ENCODE measurements around the gene ANKFY1. TPM values are rescaled to one million over a fixed set of nuclear protein-coding genes. Genes with fewer than 3 reads are reported as not detected.

Gene ANKFY1
- total RNA-seq, 1 donor from 2014 or later: 70.3 TPM

GRCh38 chr17:4124999-4125398 lies 138.8 kb downstream of the ANKFY1 start:
- H3K4me1 ChIP-seq: peaks cover 26% of the 10 kb centered on the region
- ATAC-seq (peak; percentile 28 to 32), DNase-seq (no peak)
- no peak overlapping the region for H3K27ac ChIP-seq
- H3K4me3 ChIP-seq: no peak overlapping the region
- H3K9me3 ChIP-seq: no peaks in the 10 kb centered on the region
- TF ChIP-seq, protein P1, sequence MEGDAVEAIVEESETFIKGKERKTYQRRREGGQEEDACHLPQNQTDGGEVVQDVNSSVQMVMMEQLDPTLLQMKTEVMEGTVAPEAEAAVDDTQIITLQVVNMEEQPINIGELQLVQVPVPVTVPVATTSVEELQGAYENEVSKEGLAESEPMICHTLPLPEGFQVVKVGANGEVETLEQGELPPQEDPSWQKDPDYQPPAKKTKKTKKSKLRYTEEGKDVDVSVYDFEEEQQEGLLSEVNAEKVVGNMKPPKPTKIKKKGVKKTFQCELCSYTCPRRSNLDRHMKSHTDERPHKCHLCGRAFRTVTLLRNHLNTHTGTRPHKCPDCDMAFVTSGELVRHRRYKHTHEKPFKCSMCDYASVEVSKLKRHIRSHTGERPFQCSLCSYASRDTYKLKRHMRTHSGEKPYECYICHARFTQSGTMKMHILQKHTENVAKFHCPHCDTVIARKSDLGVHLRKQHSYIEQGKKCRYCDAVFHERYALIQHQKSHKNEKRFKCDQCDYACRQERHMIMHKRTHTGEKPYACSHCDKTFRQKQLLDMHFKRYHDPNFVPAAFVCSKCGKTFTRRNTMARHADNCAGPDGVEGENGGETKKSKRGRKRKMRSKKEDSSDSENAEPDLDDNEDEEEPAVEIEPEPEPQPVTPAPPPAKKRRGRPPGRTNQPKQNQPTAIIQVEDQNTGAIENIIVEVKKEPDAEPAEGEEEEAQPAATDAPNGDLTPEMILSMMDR (IDR thresholded peaks at IDR 0.05): no peak
- peaks cover 49% of the 10 kb centered on the region for H3K36me3 ChIP-seq
- H3K27me3 ChIP-seq (ENCODE audit: low read depth): no peaks in the 10 kb centered on the region
- intact Hi-C loops (cut with DNase I): no loop called here

DNA sequence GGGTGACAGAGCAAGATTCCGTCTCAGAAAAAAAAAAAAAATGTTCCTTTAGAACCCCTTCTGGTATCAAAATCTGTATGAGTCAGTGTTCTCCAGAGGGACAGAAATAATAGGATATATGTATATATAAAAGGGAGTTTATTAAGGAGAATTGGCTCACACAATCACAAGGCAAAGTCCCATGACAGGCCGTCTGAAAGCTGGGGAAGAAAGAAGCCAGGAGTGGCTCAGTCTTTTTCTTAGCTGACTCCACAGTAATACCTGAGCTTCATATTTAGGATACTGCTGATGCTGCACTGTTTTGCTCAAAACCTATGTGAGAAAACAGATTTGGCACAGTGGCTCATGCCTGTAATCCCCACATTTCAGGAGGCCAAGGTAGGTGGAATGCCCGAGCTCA lies 143.4 kb downstream of the ANKFY1 start:
- no peaks in the 10 kb centered on the region for H3K27me3 ChIP-seq (ENCODE audit: low read depth)
- no peaks in the 10 kb centered on the region for H3K4me1 ChIP-seq
- no peak for DNase-seq
- H3K4me3 ChIP-seq: no peak overlapping the region
- intact Hi-C loops (cut with DNase I): no loop called here
- no peaks in the 10 kb centered on the region for H3K9me3 ChIP-seq
- TF ChIP-seq, protein P1 (IDR thresholded peaks at IDR 0.05): no peak
- H3K36me3 ChIP-seq: peaks cover 94% of the 10 kb centered on the region
- no peak for ATAC-seq
- H3K27ac ChIP-seq: no peak overlapping the region

GRCh38 chr17:4119299-4119698 lies 144.5 kb downstream of the ANKFY1 start:
- TF ChIP-seq, protein P1 (IDR thresholded peaks at IDR 0.05): no peak
- Histone ChIP-seq H3K36me3 (peaks cover 98% of the 10 kb centered on the region), H3K4me1 (no peaks in the 10 kb centered on the region), H3K4me3 (no peak overlapping the region), H3K27me3 (ENCODE audit: low read depth) (no peaks in the 10 kb centered on the region), H3K9me3 (no peaks in the 10 kb centered on the region), H3K27ac (no peak overlapping the region)
- intact Hi-C loops (cut with DNase I): no loop called here
- DNase-seq (no peak), ATAC-seq (no peak)

DNA sequence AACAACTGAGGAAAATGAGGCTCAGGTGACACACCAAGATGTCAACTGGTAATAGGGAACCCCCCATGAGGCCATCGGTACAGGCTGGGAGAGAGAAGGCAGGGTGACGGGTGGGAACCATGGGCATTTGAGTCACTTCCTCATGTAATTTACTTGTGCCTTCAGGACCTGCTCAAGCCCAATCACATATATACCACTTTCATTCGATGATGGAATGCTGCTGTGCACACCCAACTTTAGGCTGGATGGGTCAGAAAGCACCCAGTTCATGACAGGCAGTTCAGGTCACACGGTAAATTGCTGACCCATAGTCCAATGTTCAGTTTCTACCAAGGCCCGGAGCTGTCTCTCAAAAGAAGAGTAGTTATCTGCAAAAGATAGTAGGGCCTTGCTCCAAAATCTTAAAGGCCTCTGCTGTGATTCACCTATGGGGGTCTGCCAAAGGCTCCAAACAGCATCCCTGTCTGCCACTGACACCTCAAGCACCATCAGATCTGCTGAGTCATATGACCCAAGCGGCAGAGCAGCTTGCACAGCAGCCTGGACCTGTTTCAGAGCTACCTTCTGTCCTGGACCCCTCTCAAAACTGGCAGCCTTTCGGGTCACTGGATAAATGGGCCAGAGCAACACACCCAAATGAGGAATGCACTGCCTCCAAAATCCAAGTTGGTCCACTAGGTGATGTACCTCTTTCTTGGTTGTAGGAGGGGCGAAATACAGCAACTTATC lies 145.6 kb downstream of the ANKFY1 start:
- intact Hi-C loops (cut with DNase I): no loop called here

DNA sequence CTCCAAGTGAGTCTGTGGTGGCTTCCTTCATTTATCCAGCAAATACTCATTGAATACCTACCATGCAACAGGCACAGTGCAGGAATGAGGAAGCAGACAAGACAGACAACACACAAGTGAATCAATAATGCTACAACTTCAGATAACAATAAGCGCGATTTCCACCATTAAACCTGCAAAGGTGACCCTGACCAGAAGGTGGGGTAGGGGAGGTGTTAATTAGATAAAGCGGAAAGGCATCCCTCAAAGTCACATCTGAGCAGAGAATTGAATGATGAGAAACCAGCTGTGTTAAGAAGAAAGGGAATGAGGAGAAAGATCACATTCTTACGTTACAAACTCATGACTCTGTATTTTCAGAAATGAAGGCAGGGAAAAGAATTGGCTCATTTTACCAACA lies 147.3 kb downstream of the ANKFY1 start:
- ATAC-seq: no peak
- H3K4me3 ChIP-seq: no peak overlapping the region
- no peaks in the 10 kb centered on the region for H3K27me3 ChIP-seq (ENCODE audit: low read depth)
- H3K4me1 ChIP-seq: no peaks in the 10 kb centered on the region
- peaks cover 99% of the 10 kb centered on the region for H3K36me3 ChIP-seq
- TF ChIP-seq, protein P1 (IDR thresholded peaks at IDR 0.05): no peak
- no peak for DNase-seq
- intact Hi-C loops (cut with DNase I): no loop called here
- H3K9me3 ChIP-seq: no peaks in the 10 kb centered on the region
- H3K27ac ChIP-seq: no peak overlapping the region

More for the DNA sequence above, 145.6 kb downstream of the ANKFY1 start:
- no peak for DNase-seq
- Histone ChIP-seq H3K36me3 (peaks cover 99% of the 10 kb centered on the region), H3K27ac (no peak overlapping the region), H3K27me3 (ENCODE audit: low read depth) (no peaks in the 10 kb centered on the region), H3K9me3 (no peaks in the 10 kb centered on the region), H3K4me3 (no peak overlapping the region), H3K4me1 (no peaks in the 10 kb centered on the region)
- TF ChIP-seq, protein P1 (IDR thresholded peaks at IDR 0.05): no peak
- no peak for ATAC-seq

Other genes with a start within 250 kb of the ANKFY1 start
- 55.2 TPM for gene ZZEF1, start 120.9 kb downstream of the ANKFY1 start, total RNA-seq
- 12.4 TPM for gene CYB5D2, start 120.8 kb downstream of the ANKFY1 start, total RNA-seq
- gene UBE2G1, start 102.7 kb upstream of the ANKFY1 start, total RNA-seq: 42.5 TPM
- gene SPNS3, start 170.0 kb upstream of the ANKFY1 start, total RNA-seq: 0.24 TPM
- 42.0 TPM for gene SPNS2, start 234.9 kb upstream of the ANKFY1 start, total RNA-seq

Measured in lower lobe of right lung (tissue), 2 donors.